Measurements from ENCODE around the gene TMEM38B.

DNA sequence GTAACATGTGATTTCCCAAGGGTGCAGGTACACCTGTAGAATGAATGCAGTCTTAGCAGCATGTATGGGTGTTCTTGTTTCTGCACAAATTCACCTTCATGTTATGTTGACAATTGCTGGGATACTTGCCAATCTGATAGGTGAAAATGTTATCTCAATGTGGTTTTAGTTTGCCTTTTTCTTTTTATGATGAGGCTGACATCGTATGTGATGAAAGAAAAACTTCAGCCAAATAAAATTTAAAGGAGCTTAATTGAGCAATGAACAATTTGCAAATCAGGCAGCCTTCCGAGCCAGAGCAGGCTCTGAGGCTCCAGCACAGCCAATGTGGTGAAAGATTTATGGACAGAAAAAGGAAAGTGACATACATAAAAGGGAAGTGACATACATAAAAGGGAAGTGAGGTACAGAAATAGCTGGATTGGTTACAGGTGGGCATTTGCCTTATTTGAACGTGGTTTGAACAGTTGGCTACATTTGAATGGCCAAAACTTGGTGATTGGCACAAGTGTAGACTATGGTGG lies 21.6 kb upstream of the TMEM38B start:
- no peak for TF ChIP-seq CTCF (conservative IDR thresholded peaks at IDR 0.05; ENCODE audit: low read depth in 2 of 2)
- no peak for TF ChIP-seq POLR2AphosphoS5 (IDR thresholded peaks at IDR 0.05; ENCODE audit: low read depth)
- TF ChIP-seq ZNF331 (CRISPR knock-in tag; IDR thresholded peaks at IDR 0.05; ENCODE audit: low read depth): no peak
- TF ChIP-seq EZH2 (IDR thresholded peaks at IDR 0.05; ENCODE audit: low read depth, unreplicated experiment): no peak
- no peak for TF ChIP-seq CREB1 (CRISPR knock-in tag; IDR thresholded peaks at IDR 0.05; ENCODE audit: low read depth)
- no peak for TF ChIP-seq REST (IDR thresholded peaks at IDR 0.05; ENCODE audit: unreplicated experiment)
- no peak for TF ChIP-seq EZH2phosphoT487 (IDR thresholded peaks at IDR 0.05; ENCODE audit: unreplicated experiment)

All from GM23338 (cell line).